ENCODE results near the gene IL21R.

The IL21R gene

GRCh38 chr16:27417047-27417671 lies 15.2 kb downstream of the IL21R start:
- no peak for DNase-seq
- TF ChIP-seq POLR2A (IDR thresholded peaks at IDR 0.05; ENCODE audit: low read length), result no peak
- no peak for TF ChIP-seq GATA1 (IDR thresholded peaks at IDR 0.05; ENCODE audit: low read depth, low read length)

GRCh38 chr16:27421961-27422740 lies 20.2 kb downstream of the IL21R start:
- DNase-seq, result peak in 1 of 2 experiments; percentile 3
- no peak for TF ChIP-seq GATA1 (IDR thresholded peaks at IDR 0.05; ENCODE audit: low read depth, low read length)
- no peak for TF ChIP-seq POLR2A (IDR thresholded peaks at IDR 0.05; ENCODE audit: low read length)

- DNase-seq, result no peak
- TF ChIP-seq POLR2A (IDR thresholded peaks at IDR 0.05; ENCODE audit: low read length), result no peak
- no peak for TF ChIP-seq GATA1 (IDR thresholded peaks at IDR 0.05; ENCODE audit: low read depth, low read length)
These were observed 23.0 kb downstream of the IL21R start for GRCh38 chr16:27424772-27425498.

- DNase-seq, result no peak
- TF ChIP-seq POLR2A (IDR thresholded peaks at IDR 0.05; ENCODE audit: low read length) (no peak), GATA1 (IDR thresholded peaks at IDR 0.05; ENCODE audit: low read depth, low read length) (no peak)
These were observed 24.0 kb downstream of the IL21R start for GRCh38 chr16:27425961-27426360.

- TF ChIP-seq POLR2A (IDR thresholded peaks at IDR 0.05; ENCODE audit: low read length) (no peak), GATA1 (IDR thresholded peaks at IDR 0.05; ENCODE audit: low read depth, low read length) (no peak)
- DNase-seq, result no peak
These were observed 24.7 kb downstream of the IL21R start for GRCh38 chr16:27426423-27427408.

- TF ChIP-seq POLR2A (IDR thresholded peaks at IDR 0.05; ENCODE audit: low read length), result no peak
- no peak for TF ChIP-seq GATA1 (IDR thresholded peaks at IDR 0.05; ENCODE audit: low read depth, low read length)
- DNase-seq, result no peak
These were observed 25.6 kb downstream of the IL21R start for GRCh38 chr16:27427538-27427937.

- TF ChIP-seq POLR2A (IDR thresholded peaks at IDR 0.05; ENCODE audit: low read length) (no peak), GATA1 (IDR thresholded peaks at IDR 0.05; ENCODE audit: low read depth, low read length) (no peak)
- no peak for DNase-seq
These were observed 26.2 kb downstream of the IL21R start for GRCh38 chr16:27428026-27428785.

GRCh38 chr16:27429330-27429871 lies 27.4 kb downstream of the IL21R start:
- TF ChIP-seq POLR2A (IDR thresholded peaks at IDR 0.05; ENCODE audit: low read length), result no peak
- no peak for TF ChIP-seq GATA1 (IDR thresholded peaks at IDR 0.05; ENCODE audit: low read depth, low read length)
- no peak for DNase-seq

- no peak for TF ChIP-seq GATA1 (IDR thresholded peaks at IDR 0.05; ENCODE audit: low read depth, low read length)
- no peak for TF ChIP-seq POLR2A (IDR thresholded peaks at IDR 0.05; ENCODE audit: low read length)
- DNase-seq, result no peak
These were observed 28.0 kb downstream of the IL21R start for GRCh38 chr16:27429981-27430441.

GRCh38 chr16:27430512-27430911 lies 28.5 kb downstream of the IL21R start:
- TF ChIP-seq GATA1 (IDR thresholded peaks at IDR 0.05; ENCODE audit: low read depth, low read length), result no peak
- TF ChIP-seq POLR2A (IDR thresholded peaks at IDR 0.05; ENCODE audit: low read length), result no peak
- DNase-seq, result no peak

- TF ChIP-seq GATA1 (IDR thresholded peaks at IDR 0.05; ENCODE audit: low read depth, low read length) (no peak), POLR2A (IDR thresholded peaks at IDR 0.05; ENCODE audit: low read length) (no peak)
- peak; percentile 43 to 59 for DNase-seq
These were observed 29.0 kb downstream of the IL21R start for GRCh38 chr16:27430923-27431484.
